Measurements from ENCODE around the gene FBXL3.

DNA sequence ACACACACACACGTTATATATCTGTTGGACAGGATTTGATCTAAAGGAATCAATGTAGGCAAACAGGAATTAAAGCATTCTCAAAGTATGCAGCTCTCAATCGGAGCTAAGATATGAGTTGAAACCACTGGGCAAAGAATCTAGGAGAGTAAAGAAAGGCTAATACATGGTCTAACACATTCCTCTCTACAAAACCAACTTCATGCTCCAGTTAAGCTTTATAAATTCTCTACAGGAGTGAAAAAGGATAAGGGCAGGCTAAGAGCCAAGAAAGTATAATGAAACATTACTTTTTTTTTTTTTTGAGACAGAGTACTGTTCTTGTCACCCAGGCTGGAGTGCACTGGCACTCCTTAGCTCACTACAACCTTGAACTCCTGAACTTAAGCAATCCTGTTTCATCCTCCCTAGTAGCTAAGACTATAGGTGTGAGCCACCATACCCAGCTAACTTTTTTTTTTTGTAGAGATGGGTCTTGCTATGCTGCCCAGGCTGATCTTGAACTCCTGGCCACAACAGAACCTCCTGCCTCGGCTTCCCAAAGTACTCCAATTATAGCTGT, 10.6 kb downstream of the FBXL3 start:
- TF ChIP-seq RAD21 (IDR thresholded peaks at IDR 0.05; ENCODE audit: low read length) (no peak), RCOR1 (IDR thresholded peaks at IDR 0.05; ENCODE audit: low read length) (no peak)
- TF ChIP-seq, protein P1, sequence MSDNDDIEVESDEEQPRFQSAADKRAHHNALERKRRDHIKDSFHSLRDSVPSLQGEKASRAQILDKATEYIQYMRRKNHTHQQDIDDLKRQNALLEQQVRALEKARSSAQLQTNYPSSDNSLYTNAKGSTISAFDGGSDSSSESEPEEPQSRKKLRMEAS (IDR thresholded peaks at IDR 0.05; ENCODE audit: low read depth) = no peak
- TF ChIP-seq, protein P2, sequence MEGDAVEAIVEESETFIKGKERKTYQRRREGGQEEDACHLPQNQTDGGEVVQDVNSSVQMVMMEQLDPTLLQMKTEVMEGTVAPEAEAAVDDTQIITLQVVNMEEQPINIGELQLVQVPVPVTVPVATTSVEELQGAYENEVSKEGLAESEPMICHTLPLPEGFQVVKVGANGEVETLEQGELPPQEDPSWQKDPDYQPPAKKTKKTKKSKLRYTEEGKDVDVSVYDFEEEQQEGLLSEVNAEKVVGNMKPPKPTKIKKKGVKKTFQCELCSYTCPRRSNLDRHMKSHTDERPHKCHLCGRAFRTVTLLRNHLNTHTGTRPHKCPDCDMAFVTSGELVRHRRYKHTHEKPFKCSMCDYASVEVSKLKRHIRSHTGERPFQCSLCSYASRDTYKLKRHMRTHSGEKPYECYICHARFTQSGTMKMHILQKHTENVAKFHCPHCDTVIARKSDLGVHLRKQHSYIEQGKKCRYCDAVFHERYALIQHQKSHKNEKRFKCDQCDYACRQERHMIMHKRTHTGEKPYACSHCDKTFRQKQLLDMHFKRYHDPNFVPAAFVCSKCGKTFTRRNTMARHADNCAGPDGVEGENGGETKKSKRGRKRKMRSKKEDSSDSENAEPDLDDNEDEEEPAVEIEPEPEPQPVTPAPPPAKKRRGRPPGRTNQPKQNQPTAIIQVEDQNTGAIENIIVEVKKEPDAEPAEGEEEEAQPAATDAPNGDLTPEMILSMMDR (IDR thresholded peaks at IDR 0.05) = no peak
